WTC11 (cell line): Measurements from ENCODE around the gene GLUL.
A peak's percentile ranks its signal among the peaks of the same experiment; 100 is the strongest.

Experiments used
- FOXP1 ChIP-seq: sonication (generic); formaldehyde crosslinking; IDR thresholded peaks from 2 replicates; pipeline ENCODE4 v1.8.0; 2022; ENCODE audit warnings: missing genetic modification reagents, mild to moderate bottlenecking, moderate library complexity, borderline replicate concordance
- GABPB1 ChIP-seq: sonication (generic); formaldehyde crosslinking; IDR thresholded peaks from 2 replicates; pipeline ENCODE4 v1.8.1; 2023; ENCODE audit warnings: mild to moderate bottlenecking, missing genetic modification reagents
- JUN ChIP-seq: sonication (generic); formaldehyde crosslinking; IDR thresholded peaks from 2 replicates; pipeline ENCODE4 v1.8.0; 2023; ENCODE audit warnings: mild to moderate bottlenecking, missing genetic modification reagents
- KAT7 ChIP-seq: sonication (generic); formaldehyde crosslinking; IDR thresholded peaks from 2 replicates; pipeline ENCODE4 v1.8.1; 2023; ENCODE audit warnings: missing genetic modification reagents, mild to moderate bottlenecking, borderline replicate concordance
- RORB ChIP-seq: fragments of 250-450 bp; sonication (Bioruptor Pico); IDR thresholded peaks from 2 replicates; pipeline ENCODE4 v1.9.0; 2021; ENCODE audit warnings: mild to moderate bottlenecking
- SP1 ChIP-seq: sonication (generic); formaldehyde crosslinking; conservative IDR thresholded peaks from 2 replicates; pipeline ENCODE4 v1.8.1; 2022; ENCODE audit warnings: missing genetic modification reagents
- ZBTB21 ChIP-seq: sonication (generic); formaldehyde crosslinking; IDR thresholded peaks from 2 replicates; pipeline ENCODE4 v1.8.1; 2023; ENCODE audit warnings: mild to moderate bottlenecking, missing genetic modification reagents, borderline replicate concordance
- ZNF232 ChIP-seq: sonication (generic); formaldehyde crosslinking; IDR thresholded peaks from 2 replicates; pipeline ENCODE4 v1.8.0; 2022; ENCODE audit warnings: mild to moderate bottlenecking, missing genetic modification reagents
- ZNF416 ChIP-seq: fragments of 250-450 bp; sonication (Bioruptor Pico); IDR thresholded peaks from 2 replicates; pipeline ENCODE4 v1.9.0; 2021; ENCODE audit warnings: mild to moderate bottlenecking, inconsistent platforms
- TF ChIP-seq, protein P1 (sequence below): fragments of 200-600 bp; IDR thresholded peaks from 2 replicates; pipeline ENCODE4 v1.8.0; 2022; ENCODE audit warnings: antibody characterized with exemption
- TF ChIP-seq, protein P2 (sequence below): sonication (generic); formaldehyde crosslinking; IDR thresholded peaks from 2 replicates; pipeline ENCODE4 v1.8.1; 2023; ENCODE audit warnings: mild to moderate bottlenecking, missing genetic modification reagents
- TF ChIP-seq, protein P3 (sequence below): sonication (generic); formaldehyde crosslinking; IDR thresholded peaks from 2 replicates; pipeline ENCODE4 v1.8.0; 2023; ENCODE audit warnings: missing genetic modification reagents
- TF ChIP-seq, protein P4 (sequence below): sonication (generic); formaldehyde crosslinking; IDR thresholded peaks from 2 replicates; pipeline ENCODE4 v1.8.1; 2023; ENCODE audit warnings: mild to moderate bottlenecking, missing genetic modification reagents, moderate library complexity
- TF ChIP-seq, protein P5 (sequence below): sonication (generic); formaldehyde crosslinking; IDR thresholded peaks from 2 replicates; pipeline ENCODE4 v1.8.1; 2023; ENCODE audit warnings: mild to moderate bottlenecking, missing genetic modification reagents

GRCh38 chr1:182391362-182392049 lies at the start of gene GLUL:
- TF ChIP-seq, protein P1, sequence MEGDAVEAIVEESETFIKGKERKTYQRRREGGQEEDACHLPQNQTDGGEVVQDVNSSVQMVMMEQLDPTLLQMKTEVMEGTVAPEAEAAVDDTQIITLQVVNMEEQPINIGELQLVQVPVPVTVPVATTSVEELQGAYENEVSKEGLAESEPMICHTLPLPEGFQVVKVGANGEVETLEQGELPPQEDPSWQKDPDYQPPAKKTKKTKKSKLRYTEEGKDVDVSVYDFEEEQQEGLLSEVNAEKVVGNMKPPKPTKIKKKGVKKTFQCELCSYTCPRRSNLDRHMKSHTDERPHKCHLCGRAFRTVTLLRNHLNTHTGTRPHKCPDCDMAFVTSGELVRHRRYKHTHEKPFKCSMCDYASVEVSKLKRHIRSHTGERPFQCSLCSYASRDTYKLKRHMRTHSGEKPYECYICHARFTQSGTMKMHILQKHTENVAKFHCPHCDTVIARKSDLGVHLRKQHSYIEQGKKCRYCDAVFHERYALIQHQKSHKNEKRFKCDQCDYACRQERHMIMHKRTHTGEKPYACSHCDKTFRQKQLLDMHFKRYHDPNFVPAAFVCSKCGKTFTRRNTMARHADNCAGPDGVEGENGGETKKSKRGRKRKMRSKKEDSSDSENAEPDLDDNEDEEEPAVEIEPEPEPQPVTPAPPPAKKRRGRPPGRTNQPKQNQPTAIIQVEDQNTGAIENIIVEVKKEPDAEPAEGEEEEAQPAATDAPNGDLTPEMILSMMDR, result no peak
- TF ChIP-seq ZBTB21 (CRISPR knock-in tag) (no peak), RORB (CRISPR knock-in tag) (no peak), FOXP1 (CRISPR knock-in tag) (0 out of 2 replicates have a peak, but pooled peaks have one; percentile 15), KAT7 (CRISPR knock-in tag) (no peak), ZNF232 (CRISPR knock-in tag) (peak; percentile 30; the same call in 1 of the 2 replicates), SP1 (peak; percentile 62), GABPB1 (peak; percentile 69), ZNF416 (CRISPR knock-in tag) (peak; percentile 95), JUN (CRISPR knock-in tag) (peak; percentile 83; the same call in 1 of the 2 replicates)
- TF ChIP-seq, protein P2, sequence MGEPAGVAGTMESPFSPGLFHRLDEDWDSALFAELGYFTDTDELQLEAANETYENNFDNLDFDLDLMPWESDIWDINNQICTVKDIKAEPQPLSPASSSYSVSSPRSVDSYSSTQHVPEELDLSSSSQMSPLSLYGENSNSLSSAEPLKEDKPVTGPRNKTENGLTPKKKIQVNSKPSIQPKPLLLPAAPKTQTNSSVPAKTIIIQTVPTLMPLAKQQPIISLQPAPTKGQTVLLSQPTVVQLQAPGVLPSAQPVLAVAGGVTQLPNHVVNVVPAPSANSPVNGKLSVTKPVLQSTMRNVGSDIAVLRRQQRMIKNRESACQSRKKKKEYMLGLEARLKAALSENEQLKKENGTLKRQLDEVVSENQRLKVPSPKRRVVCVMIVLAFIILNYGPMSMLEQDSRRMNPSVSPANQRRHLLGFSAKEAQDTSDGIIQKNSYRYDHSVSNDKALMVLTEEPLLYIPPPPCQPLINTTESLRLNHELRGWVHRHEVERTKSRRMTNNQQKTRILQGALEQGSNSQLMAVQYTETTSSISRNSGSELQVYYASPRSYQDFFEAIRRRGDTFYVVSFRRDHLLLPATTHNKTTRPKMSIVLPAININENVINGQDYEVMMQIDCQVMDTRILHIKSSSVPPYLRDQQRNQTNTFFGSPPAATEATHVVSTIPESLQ (CRISPR knock-in tag), result no peak
- TF ChIP-seq, protein P3, sequence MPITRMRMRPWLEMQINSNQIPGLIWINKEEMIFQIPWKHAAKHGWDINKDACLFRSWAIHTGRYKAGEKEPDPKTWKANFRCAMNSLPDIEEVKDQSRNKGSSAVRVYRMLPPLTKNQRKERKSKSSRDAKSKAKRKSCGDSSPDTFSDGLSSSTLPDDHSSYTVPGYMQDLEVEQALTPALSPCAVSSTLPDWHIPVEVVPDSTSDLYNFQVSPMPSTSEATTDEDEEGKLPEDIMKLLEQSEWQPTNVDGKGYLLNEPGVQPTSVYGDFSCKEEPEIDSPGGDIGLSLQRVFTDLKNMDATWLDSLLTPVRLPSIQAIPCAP, result no peak
- TF ChIP-seq, protein P4, sequence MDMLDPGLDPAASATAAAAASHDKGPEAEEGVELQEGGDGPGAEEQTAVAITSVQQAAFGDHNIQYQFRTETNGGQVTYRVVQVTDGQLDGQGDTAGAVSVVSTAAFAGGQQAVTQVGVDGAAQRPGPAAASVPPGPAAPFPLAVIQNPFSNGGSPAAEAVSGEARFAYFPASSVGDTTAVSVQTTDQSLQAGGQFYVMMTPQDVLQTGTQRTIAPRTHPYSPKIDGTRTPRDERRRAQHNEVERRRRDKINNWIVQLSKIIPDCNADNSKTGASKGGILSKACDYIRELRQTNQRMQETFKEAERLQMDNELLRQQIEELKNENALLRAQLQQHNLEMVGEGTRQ, result peak; percentile 80
- TF ChIP-seq, protein P5, sequence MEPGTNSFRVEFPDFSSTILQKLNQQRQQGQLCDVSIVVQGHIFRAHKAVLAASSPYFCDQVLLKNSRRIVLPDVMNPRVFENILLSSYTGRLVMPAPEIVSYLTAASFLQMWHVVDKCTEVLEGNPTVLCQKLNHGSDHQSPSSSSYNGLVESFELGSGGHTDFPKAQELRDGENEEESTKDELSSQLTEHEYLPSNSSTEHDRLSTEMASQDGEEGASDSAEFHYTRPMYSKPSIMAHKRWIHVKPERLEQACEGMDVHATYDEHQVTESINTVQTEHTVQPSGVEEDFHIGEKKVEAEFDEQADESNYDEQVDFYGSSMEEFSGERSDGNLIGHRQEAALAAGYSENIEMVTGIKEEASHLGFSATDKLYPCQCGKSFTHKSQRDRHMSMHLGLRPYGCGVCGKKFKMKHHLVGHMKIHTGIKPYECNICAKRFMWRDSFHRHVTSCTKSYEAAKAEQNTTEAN, result no peak
